GM18907 (cell line): ENCODE results near the gene IFT20.

Experiments
- ATAC-seq: cut with Tn5 transposase; IDR thresholded peaks from one replicate; pipeline ENCODE4 v1.9.1; 2021; ENCODE audit warnings: mild to moderate bottlenecking, moderate library complexity; ENCODE audit not compliant: unreplicated experiment

The IFT20 gene

DNA sequence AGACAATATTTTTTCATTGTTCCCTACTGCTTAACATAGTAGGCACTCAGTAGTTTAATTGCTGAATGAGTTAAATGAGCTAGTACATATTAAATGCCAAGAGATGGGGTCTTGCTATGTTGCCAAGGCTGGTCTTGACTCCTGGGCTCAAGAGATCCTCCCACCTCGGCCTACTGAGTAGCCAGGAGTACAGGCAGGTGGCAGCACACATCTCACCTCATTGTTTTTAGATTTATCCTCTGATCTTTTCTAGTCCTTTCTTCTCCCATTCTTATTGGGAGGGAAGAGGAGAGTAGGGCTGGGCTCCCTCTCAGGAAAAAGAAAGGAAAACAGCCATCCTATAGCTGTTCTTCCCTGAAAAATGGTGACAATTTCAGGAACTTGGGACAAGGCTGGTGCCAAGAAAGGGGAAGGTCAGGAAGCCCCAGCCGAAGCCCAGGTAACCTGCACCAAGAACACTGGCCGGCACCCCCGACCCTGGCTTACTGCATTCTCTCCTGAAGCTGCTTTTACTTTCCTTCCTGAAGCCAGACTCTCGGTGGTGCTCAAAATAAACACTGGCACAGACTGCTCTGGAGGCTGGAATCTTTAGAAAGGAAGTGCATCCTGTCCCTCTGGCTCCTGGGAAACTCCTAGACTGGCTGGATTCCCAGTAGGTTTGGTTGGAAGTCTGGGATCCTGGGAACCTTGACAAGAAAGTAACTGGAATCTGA lies 2.9 kb upstream of the IFT20 start:
- ATAC-seq, result no peak

DNA sequence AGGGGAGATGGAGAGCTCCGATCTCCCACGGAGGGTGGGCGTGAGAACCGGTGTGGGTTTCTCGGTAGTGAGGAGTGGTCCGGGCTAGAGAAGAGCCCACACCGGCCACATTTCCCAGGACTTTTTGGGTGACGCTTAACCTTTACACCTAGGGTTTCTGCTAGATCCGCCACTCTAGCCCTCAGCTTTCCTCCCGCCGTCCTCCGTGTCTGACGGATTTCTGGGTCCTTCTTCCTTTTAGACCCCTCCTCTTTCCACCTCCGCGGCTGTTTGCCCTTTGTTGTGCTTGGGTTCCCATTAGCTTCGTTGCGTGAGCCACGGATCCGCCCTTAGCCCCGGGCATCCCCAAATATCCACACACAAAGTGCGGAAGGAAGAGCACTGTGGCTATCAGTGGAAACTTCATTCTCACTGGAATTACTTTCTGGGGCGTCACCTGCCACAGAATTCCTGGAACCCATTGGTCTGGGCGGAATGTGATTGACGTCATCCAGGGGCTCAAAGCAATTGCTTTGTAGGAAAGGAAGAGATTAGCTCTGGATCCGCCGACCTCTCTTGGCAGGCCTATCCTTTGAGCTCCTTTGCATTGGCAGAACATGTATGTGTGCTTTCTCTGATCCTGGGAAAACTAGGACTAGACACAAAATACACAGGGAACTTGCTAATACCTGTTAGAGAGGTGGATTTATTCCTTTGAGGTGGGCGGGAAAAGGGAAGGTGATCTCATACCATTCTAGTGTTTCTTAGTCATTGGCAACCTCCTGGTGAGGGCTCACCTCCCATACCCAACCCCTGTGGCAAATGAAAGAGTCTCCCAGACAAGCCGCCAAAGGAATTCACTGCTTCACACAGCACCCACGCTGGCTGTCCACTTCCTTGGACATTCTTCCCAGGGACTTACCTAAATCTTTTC lies 943 bp upstream of the IFT20 start:
- ATAC-seq, result peak; percentile 3

DNA sequence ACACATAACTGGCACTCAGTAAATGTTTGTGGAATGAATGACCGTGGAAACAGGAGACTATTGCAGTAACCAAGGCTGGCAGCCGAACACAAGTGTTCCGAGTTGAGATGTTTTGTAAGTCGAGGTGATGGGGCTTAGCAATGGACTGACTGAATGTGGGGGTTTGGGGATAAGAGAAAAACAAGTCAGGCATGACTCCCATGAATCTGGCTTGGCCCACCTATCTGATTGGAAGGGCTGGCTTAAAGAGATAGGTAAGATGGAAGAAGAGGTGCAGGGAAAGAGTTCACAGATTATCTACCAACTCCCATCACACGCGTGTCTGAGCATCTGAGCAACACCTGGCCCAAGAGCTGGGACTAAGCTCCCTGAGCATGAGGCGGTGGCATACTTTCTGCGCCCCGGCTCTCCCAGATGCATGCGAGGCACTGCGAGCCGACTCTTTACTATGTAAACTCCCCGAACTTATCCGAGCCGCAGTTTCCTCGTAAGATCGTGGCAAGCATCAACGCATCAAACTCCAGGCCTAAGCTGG lies 539 bp downstream of the IFT20 start:
- ATAC-seq, result no peak

GRCh38 chr17:28334171-28334570 lies 1.1 kb downstream of the IFT20 start:
- no peak for ATAC-seq

GRCh38 chr17:28333083-28333746 lies 2.1 kb downstream of the IFT20 start:
- ATAC-seq, result no peak

GRCh38 chr17:28331891-28332420 lies 3.3 kb downstream of the IFT20 start:
- ATAC-seq, result no peak

- no peak for ATAC-seq
Measured at GRCh38 chr17:28330671-28331070, 4.6 kb downstream of the IFT20 start.

DNA sequence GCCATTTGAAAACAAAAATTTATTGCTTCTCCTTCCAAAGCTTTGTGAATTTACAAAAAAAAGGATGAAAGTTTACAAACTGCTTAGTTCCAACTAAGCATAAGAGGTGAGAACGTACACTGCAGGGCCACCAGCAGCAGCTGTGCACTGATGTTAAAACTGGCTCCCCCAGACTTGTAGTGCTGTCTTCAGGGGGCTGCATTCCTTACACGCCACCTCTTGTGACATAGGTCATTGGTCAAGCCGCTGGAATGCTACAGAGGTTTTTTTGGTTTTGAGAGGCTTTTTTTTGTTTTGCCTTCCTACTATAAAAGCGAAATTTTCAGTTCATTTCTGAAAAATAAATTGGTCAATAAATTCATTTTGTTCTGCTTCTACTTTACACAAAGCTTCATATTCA lies 6.9 kb downstream of the IFT20 start:
- no peak for ATAC-seq

- ATAC-seq, result no peak
Measured at GRCh38 chr17:28327709-28328108, 7.6 kb downstream of the IFT20 start.

DNA sequence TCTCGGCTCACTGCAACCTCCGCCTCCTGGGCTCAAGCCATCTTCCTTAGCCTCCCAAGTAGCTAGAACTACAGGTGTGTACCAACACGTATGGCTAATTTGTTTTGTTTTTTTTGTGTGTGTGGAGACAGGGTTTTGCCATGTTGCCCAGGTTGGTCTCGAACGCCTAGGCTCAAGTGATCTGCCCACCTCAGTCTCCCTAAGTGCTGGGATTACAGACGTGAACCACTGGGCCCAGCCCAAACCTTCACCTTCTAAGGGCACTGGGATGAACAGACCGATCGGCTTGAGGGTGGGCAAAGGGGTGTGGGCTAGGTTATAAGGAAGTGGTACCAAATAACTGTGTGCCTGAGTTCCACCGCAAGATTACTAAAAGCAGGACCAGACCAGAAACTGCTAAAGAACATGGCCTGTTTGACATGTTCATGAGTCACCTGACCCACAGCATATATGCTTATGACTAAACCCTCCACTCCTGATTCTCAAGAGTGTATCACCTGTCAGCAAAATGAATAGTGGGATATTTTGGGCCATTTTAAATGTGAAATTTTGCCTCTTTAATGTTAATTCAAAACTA lies 8.2 kb downstream of the IFT20 start:
- ATAC-seq, result peak; percentile 47

- no peak for ATAC-seq
Measured at GRCh38 chr17:28326114-28326513, 9.2 kb downstream of the IFT20 start.

DNA sequence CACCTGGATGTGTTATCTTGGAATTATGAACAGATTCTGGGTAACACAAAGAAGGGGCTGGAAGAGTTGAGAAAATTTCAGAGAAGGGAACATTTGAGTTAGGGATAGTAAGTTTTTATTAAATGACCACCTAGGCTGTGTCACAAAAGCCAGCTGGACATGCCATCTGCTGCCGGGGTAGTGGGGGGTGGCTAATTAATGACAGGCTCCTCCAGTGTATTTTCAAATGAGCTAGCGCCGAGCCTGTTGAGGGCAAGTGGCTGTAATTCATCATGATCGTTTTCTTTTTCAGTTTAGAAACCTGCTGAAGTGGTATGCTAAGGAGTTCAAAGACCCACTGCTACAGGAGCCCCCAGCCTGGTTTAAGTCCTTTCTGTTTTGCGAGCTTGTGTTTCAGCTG lies 10.1 kb downstream of the IFT20 start:
- no peak for ATAC-seq

GRCh38 chr17:28324781-28325180 lies 10.5 kb downstream of the IFT20 start:
- ATAC-seq, result no peak

- ATAC-seq, result no peak
Measured at GRCh38 chr17:28324267-28324745, 11.0 kb downstream of the IFT20 start.

- ATAC-seq, result no peak
Measured at GRCh38 chr17:28320215-28321061, 14.8 kb downstream of the IFT20 start.

- ATAC-seq, result no peak
Measured at GRCh38 chr17:28319598-28319935, 15.7 kb downstream of the IFT20 start.

DNA sequence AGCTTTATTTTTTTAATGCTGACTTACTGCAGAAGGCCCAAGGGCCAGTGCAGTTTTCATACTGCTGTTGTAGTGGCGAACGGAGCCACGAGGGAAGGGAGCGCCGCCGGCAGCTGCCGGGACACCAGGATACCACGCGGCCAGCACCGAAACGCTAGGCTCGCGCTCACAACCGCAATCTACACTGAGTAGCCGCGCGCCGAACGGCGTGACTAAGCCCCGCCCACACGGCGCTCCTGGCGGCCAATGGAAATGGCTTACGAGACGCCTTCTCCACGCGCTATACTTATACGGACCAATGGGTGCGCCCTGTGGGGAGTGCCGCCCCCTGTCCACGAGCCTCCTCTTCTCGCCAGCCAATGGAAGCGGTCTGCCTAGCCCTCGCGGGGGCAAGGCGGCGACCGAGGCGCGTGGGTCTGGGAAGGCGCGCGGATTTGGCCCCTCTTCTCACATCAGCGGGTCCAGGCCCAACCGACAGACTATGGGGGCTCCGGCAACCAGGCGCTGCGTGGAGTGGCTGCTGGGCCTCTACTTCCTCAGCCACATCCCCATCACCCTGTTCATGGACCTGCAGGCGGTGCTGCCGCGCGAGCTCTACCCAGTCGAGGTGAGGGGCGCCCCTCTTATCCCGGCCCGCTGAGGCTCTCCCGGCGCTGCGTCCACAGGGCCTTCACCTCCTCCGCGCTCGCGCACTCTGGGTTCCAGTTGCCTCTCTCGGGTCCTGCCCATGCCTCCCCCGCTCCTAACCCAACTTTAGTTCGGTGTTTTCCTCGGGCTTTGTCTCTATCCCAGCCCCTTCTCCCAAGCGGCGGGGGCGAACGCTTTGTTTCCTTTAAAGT lies 16.3 kb downstream of the IFT20 start, which contains the start of gene TMEM97:
TSS of gene TMEM97 (plus strand) at position 442 of the 839 bp plus-strand sequence. CDS start at position 482, 40 bp downstream.
- ATAC-seq, result peak; percentile 94

GRCh38 chr17:28317966-28318758 lies 17.1 kb downstream of the IFT20 start:
- peak; percentile 17 for ATAC-seq
